HEK293 (cell line): Measurements from ENCODE around the gene DRD4.

Source experiments
- CTCF ChIA-PET: fragments of 350-600 bp; formaldehyde crosslinking; extraction: SDS; loops from one replicate; lab custom pipeline; 2021; ENCODE audit warnings: antibody characterized with exemption; lab: Yijun Ruan, JAX
- POLR2A ChIA-PET: fragments of 300-600 bp; formaldehyde crosslinking; extraction: SDS; loops from one replicate; lab custom pipeline; 2020; ENCODE audit warnings: antibody characterized with exemption, inconsistent platforms; lab: Yijun Ruan, JAX
- H3K27ac ChIP-seq: fragments of 200-500 bp; sonication (Bioruptor generic); 2 replicates; pipeline ENCODE4 v1.5.1; 2014; ENCODE audit warnings: low read depth, low read length, control low read depth, inconsistent platforms; ENCODE audit errors: extremely low read depth
- H3K36me3 ChIP-seq, 2 experiments: fragments of 200-500 bp in 1 of 2; sonication (Bioruptor generic) in 1 of 2; 1 replicate in 1 of 2; 2 replicates in 1 of 2; pipeline ENCODE4 v1.5.1; 2014 to 2017; ENCODE audit warnings: inconsistent platforms in 2 of 2, low read length in 2 of 2; ENCODE audit not compliant: control insufficient read depth in 2 of 2, insufficient read depth in 1 of 2
- H3K4me1 ChIP-seq: fragments of 200-500 bp; sonication (Bioruptor generic); 2 replicates; pipeline ENCODE4 v1.5.1; 2014; ENCODE audit warnings: mild to moderate bottlenecking, low read length, inconsistent platforms; ENCODE audit not compliant: control insufficient read depth, insufficient read depth
- H3K4me3 ChIP-seq: 2 replicates; pipeline ENCODE4 v1.5.1; 2011; ENCODE audit warnings: low read depth, mild to moderate bottlenecking, control low read depth, low read length, moderate library complexity
- H3K9me3 ChIP-seq: fragments of 200-500 bp; sonication (Bioruptor generic); 2 replicates; pipeline ENCODE4 v1.5.1; 2014; ENCODE audit warnings: low read depth, low read length, inconsistent platforms; ENCODE audit not compliant: control insufficient read depth, insufficient read depth
- ATF2 ChIP-seq: fragments of 450-650 bp; formaldehyde crosslinking; IDR thresholded peaks from 2 replicates; pipeline ENCODE4 v1.5.1; 2016; ENCODE audit warnings: missing biosample characterization, missing genetic modification characterization, low read depth
- CTCF ChIP-seq: fragments of 450-650 bp; formaldehyde crosslinking; IDR thresholded peaks from 2 replicates; pipeline ENCODE4 v1.5.1; 2016; ENCODE audit warnings: missing biosample characterization, missing genetic modification characterization
- OVOL3 ChIP-seq: fragments of 450-650 bp; formaldehyde crosslinking; IDR thresholded peaks from 2 replicates; pipeline ENCODE4 v1.5.1; 2016; ENCODE audit warnings: missing biosample characterization, missing genetic modification characterization
- SP7 ChIP-seq: fragments of 450-650 bp; formaldehyde crosslinking; IDR thresholded peaks from 2 replicates; pipeline ENCODE4 v1.5.1; 2016; ENCODE audit warnings: missing biosample characterization, missing genetic modification characterization
- ZNF155 ChIP-seq: fragments of 450-650 bp; formaldehyde crosslinking; IDR thresholded peaks from 2 replicates; pipeline ENCODE4 v1.5.1; 2016; ENCODE audit warnings: missing biosample characterization, missing genetic modification characterization
- ZNF18 ChIP-seq: fragments of 450-650 bp; formaldehyde crosslinking; IDR thresholded peaks from 2 replicates; pipeline ENCODE4 v1.5.1; 2016; ENCODE audit warnings: missing biosample characterization, missing genetic modification characterization
- ZNF600 ChIP-seq: fragments of 450-650 bp; formaldehyde crosslinking; IDR thresholded peaks from 2 replicates; pipeline ENCODE4 v1.5.1; 2016; ENCODE audit warnings: missing biosample characterization, missing genetic modification characterization
- ZNF654 ChIP-seq: fragments of 450-650 bp; formaldehyde crosslinking; IDR thresholded peaks from 2 replicates; pipeline ENCODE4 v1.5.1; 2016; ENCODE audit warnings: low read depth, missing biosample characterization, missing genetic modification characterization
- ZNF664 ChIP-seq: fragments of 450-650 bp; formaldehyde crosslinking; IDR thresholded peaks from 2 replicates; pipeline ENCODE4 v1.5.1; 2016; ENCODE audit warnings: missing biosample characterization, missing genetic modification characterization
- ZNF692 ChIP-seq: fragments of 450-650 bp; formaldehyde crosslinking; IDR thresholded peaks from 2 replicates; pipeline ENCODE4 v1.5.1; 2016; ENCODE audit warnings: missing biosample characterization, missing genetic modification characterization
- ZNF747 ChIP-seq: fragments of 450-650 bp; formaldehyde crosslinking; IDR thresholded peaks from 2 replicates; pipeline ENCODE4 v1.5.1; 2016; ENCODE audit warnings: missing biosample characterization, missing genetic modification characterization

Gene DRD4

GRCh38 chr11:660681-661444, 23.8 kb downstream of the DRD4 start:
- Histone ChIP-seq H3K4me3 (no peak overlapping the region), H3K9me3 (no peaks in the 10 kb centered on the region), H3K36me3 (peaks cover 8 to 93% of the 10 kb centered on the region in 2 experiments; a peak in 2 of 3 replicates), H3K27ac (no peak overlapping the region), H3K4me1 (no peaks in the 10 kb centered on the region)
- TF ChIP-seq OVOL3 (tag by site-specific recombination) (no peak), ZNF600 (0 out of 2 replicates have a peak, but pooled peaks have one; percentile 13), ATF2 (tag by site-specific recombination) (no peak)
- POLR2A ChIA-PET: no interaction called here
- CTCF ChIA-PET: interaction anchor here (0.6 to 1.6 kb wide), 4 partner anchors 34 to 255 kb away, joined by 3 to 4 read pairs (median 3); partner anchors contain the start of genes DEAF1 and TMEM80

- no peak overlapping the region for H3K4me3 ChIP-seq
- peak; percentile 55; the same call in 1 of the 2 replicates for TF ChIP-seq CTCF (tag by site-specific recombination)
- TF ChIP-seq ZNF692 (tag by site-specific recombination): no peak
- TF ChIP-seq ZNF664 (tag by site-specific recombination): no peak
- no peak for TF ChIP-seq ZNF155
- no peak for TF ChIP-seq SP7 (tag by site-specific recombination)
- peak; percentile 34 for TF ChIP-seq ZNF654 (tag by site-specific recombination)
- ChIA-PET CTCF (interaction anchor here (0.6 to 1.6 kb wide), 5 partner anchors 12 to 96 kb away, joined by 3 to 4 read pairs (median 3); partner anchors contain the start of genes DEAF1 and TMEM80), POLR2A (no interaction called here)
- no peak overlapping the region for H3K27ac ChIP-seq
- H3K4me1 ChIP-seq: no peaks in the 10 kb centered on the region
- no peaks in the 10 kb centered on the region for H3K9me3 ChIP-seq
- peaks cover 8 to 90% of the 10 kb centered on the region in 2 experiments; a peak in 2 of 3 replicates for H3K36me3 ChIP-seq
Observed at GRCh38 chr11:662689-663274, 25.7 kb downstream of the DRD4 start.

- H3K4me3 ChIP-seq: no peak overlapping the region
- ChIA-PET POLR2A (interaction anchor here (0.6 kb wide), 2 partner anchors 15 to 149 kb away, joined by 3 read pairs; no protein-coding TSS in a partner anchor), CTCF (no interaction called here)
- TF ChIP-seq ZNF747 (tag by site-specific recombination) (no peak), ZNF18 (peak; percentile 82)
- H3K9me3 ChIP-seq: no peaks in the 10 kb centered on the region
- no peaks in the 10 kb centered on the region for H3K4me1 ChIP-seq
- peaks cover 4 to 85% of the 10 kb centered on the region in 2 experiments; a peak in 2 of 3 replicates for H3K36me3 ChIP-seq
- no peak overlapping the region for H3K27ac ChIP-seq
Observed at GRCh38 chr11:665062-665703, 28.1 kb downstream of the DRD4 start.
